Measurements from ENCODE around the gene XPR1.

XPR1 gene

GRCh38 chr1:180631766-180632325, at the start of gene XPR1:
XPR1 (plus strand) TSS chr1:180632022; CDS start chr1:180632202, 180 bp downstream.
- peak; percentile 98 for FAIRE-seq
- TF ChIP-seq, protein P1, sequence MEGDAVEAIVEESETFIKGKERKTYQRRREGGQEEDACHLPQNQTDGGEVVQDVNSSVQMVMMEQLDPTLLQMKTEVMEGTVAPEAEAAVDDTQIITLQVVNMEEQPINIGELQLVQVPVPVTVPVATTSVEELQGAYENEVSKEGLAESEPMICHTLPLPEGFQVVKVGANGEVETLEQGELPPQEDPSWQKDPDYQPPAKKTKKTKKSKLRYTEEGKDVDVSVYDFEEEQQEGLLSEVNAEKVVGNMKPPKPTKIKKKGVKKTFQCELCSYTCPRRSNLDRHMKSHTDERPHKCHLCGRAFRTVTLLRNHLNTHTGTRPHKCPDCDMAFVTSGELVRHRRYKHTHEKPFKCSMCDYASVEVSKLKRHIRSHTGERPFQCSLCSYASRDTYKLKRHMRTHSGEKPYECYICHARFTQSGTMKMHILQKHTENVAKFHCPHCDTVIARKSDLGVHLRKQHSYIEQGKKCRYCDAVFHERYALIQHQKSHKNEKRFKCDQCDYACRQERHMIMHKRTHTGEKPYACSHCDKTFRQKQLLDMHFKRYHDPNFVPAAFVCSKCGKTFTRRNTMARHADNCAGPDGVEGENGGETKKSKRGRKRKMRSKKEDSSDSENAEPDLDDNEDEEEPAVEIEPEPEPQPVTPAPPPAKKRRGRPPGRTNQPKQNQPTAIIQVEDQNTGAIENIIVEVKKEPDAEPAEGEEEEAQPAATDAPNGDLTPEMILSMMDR (IDR thresholded peaks at IDR 0.05; ENCODE audit: insufficient read depth, missing control alignments) = peak; percentile 33
- DNase-seq (ENCODE audit: insufficient read length, low spot score) = peak; percentile 51

- TF ChIP-seq, protein P1 (IDR thresholded peaks at IDR 0.05; ENCODE audit: insufficient read depth, missing control alignments) = no peak
- DNase-seq (ENCODE audit: insufficient read length, low spot score) (no peak), FAIRE-seq (no peak)
Measured at GRCh38 chr1:180584869-180585268, 47.0 kb upstream of the XPR1 start.

- DNase-seq (ENCODE audit: insufficient read length, low spot score) (no peak), FAIRE-seq (no peak)
- TF ChIP-seq, protein P1 (IDR thresholded peaks at IDR 0.05; ENCODE audit: insufficient read depth, missing control alignments) = no peak
Measured at GRCh38 chr1:180585994-180586359, 45.8 kb upstream of the XPR1 start.

GRCh38 chr1:180586671-180587155, 45.1 kb upstream of the XPR1 start:
- TF ChIP-seq, protein P1 (IDR thresholded peaks at IDR 0.05; ENCODE audit: insufficient read depth, missing control alignments) = no peak
- FAIRE-seq (no peak), DNase-seq (ENCODE audit: insufficient read length, low spot score) (no peak)

- FAIRE-seq (no peak), DNase-seq (ENCODE audit: insufficient read length, low spot score) (no peak)
- TF ChIP-seq, protein P1 (IDR thresholded peaks at IDR 0.05; ENCODE audit: insufficient read depth, missing control alignments) = no peak
Measured at GRCh38 chr1:180588121-180588520, 43.7 kb upstream of the XPR1 start.

GRCh38 chr1:180590889-180591288, 40.9 kb upstream of the XPR1 start:
- FAIRE-seq = no peak
- TF ChIP-seq, protein P1 (IDR thresholded peaks at IDR 0.05; ENCODE audit: insufficient read depth, missing control alignments) = no peak
- DNase-seq (ENCODE audit: insufficient read length, low spot score) = no peak

DNA sequence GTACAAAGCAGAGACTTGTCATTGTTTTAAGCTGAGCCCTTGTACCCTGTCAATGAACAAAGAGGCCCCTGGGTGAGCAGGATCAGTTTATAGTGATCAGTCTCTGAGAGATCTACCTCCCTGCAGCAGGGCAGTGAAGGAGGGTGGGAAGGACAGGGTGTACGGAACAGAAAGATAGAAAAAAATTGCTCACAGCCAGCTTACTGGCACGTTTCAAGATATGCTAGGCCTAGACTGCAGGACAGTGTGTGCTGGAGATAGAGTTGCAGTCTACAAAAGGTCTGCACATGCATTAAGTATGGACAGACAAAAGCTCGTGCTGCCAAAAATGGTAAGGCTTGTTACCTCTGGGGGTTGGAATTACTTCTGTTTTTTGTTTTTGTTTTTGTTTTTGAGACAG, 38.4 kb upstream of the XPR1 start:
- no peak for FAIRE-seq
- no peak for DNase-seq (ENCODE audit: insufficient read length, low spot score)
- TF ChIP-seq, protein P1 (IDR thresholded peaks at IDR 0.05; ENCODE audit: insufficient read depth, missing control alignments) = no peak

Measured in D721Med (cell line).